Measurements from ENCODE around the gene TCTN1. TPM values are rescaled to one million over a fixed set of nuclear protein-coding genes. Genes with fewer than 3 reads are reported as not detected.
A peak's percentile ranks its signal among the peaks of the same experiment; 100 is the strongest.
"Not testable (repeated sequence)": the region's sequence is repeated elsewhere in the genome, so short reads cannot be mapped to it uniquely, and the experiment has no call there.

The TCTN1 gene
- total and polyA plus RNA-seq, 9 of the 15 experiments (the other 6 are each of a cell fraction or from before 2014, with no cell fraction given) = 0.32 to 12.5 (median 4.0) TPM

GRCh38 chr12:110602085-110602814 is 11.7 kb upstream of the TCTN1 start (continued):
- peak; percentile 71 to 88 (median 76) for TF ChIP-seq CTCF (IDR thresholded peaks at IDR 0.05 in 2 of 3, conservative IDR thresholded peaks at IDR 0.05 in 1 of 3; ENCODE audit: insufficient read depth in 2 of 3, low read depth in 1 of 3, low read length in 3 of 3)
- peak; percentile 99 for TF ChIP-seq ZKSCAN1 (IDR thresholded peaks at IDR 0.05; ENCODE audit: low read depth, low read length)
- TF ChIP-seq RAD21 (CRISPR knock-in tag; conservative IDR thresholded peaks at IDR 0.05 in 1 of 2, IDR thresholded peaks at IDR 0.05 in 1 of 2) = peak; percentile 77 to 89
- peak; percentile 74 for TF ChIP-seq SMC3 (conservative IDR thresholded peaks at IDR 0.05; ENCODE audit: insufficient read depth, low read depth, low read length)
- TF ChIP-seq GABPA (tag; conservative IDR thresholded peaks at IDR 0.05; ENCODE audit: low read depth) = 0 out of 2 replicates have a peak, but pooled peaks have one; percentile 15
- peak; percentile 37; the same call in 1 of the 2 replicates for TF ChIP-seq NFE2 (IDR thresholded peaks at IDR 0.05; ENCODE audit: low read depth)
- peak; percentile 74 for TF ChIP-seq ADNP (tag; IDR thresholded peaks at IDR 0.05)
- peak; percentile 41; the same call in 1 of the 2 replicates for TF ChIP-seq SP1 (CRISPR knock-in tag; IDR thresholded peaks at IDR 0.05)
- TF ChIP-seq DEAF1 (CRISPR knock-in tag; IDR thresholded peaks at IDR 0.05) = peak; percentile 74
- peak; percentile 26 for TF ChIP-seq RBM25 (IDR thresholded peaks at IDR 0.05; ENCODE audit: low read depth, low read length, severe bottlenecking)
- 0 out of 2 replicates have a peak, but pooled peaks have one; percentile 16 for TF ChIP-seq ZNF3 (CRISPR knock-in tag; IDR thresholded peaks at IDR 0.05)
- peak; percentile 67; the same call in 1 of the 2 replicates for TF ChIP-seq CC2D1A (IDR thresholded peaks at IDR 0.05)
- TF ChIP-seq CEBPG (CRISPR knock-in tag; IDR thresholded peaks at IDR 0.05) = not testable (repeated sequence)
- TF ChIP-seq CEBPG (tag; conservative IDR thresholded peaks at IDR 0.05 in 1 of 2, IDR thresholded peaks at IDR 0.05 in 1 of 2) = peak; percentile 45 to 66; a peak in 3 of 4 replicates
- peak; percentile 50 for TF ChIP-seq ESRRA (IDR thresholded peaks at IDR 0.05; ENCODE audit: borderline replicate concordance, low read depth)
